HFFc6 (cell line): ENCODE data around the gene EHD3. TPM values are rescaled to one million over a fixed set of nuclear protein-coding genes. Genes with fewer than 3 reads are reported as not detected.
A peak's percentile ranks its signal among the peaks of the same experiment; 100 is the strongest.

ENCODE experiments used
- DNase-seq: peaks from one replicate; pipeline ENCODE4 v3.0.0-alpha.2; 2018
- H3K27ac Mint-ChIP-seq: 2 replicates; pipeline ENCODE4 v1.8.0; 2020; ENCODE audit warnings: mild to moderate bottlenecking, mixed read lengths
- H3K27me3 Mint-ChIP-seq: 2 replicates; pipeline ENCODE4 v1.8.0; 2021; ENCODE audit warnings: mild to moderate bottlenecking, moderate library complexity, mixed read lengths; ENCODE audit not compliant: insufficient read depth
- H3K36me3 Mint-ChIP-seq: 2 replicates; pipeline ENCODE4 v1.8.0; 2021; ENCODE audit warnings: low read depth, mixed read lengths
- H3K4me1 Mint-ChIP-seq: 2 replicates; pipeline ENCODE4 v1.8.0; 2020; ENCODE audit warnings: low read depth, mixed read lengths
- H3K4me3 Mint-ChIP-seq: 2 replicates; pipeline ENCODE4 v1.8.0; 2020; ENCODE audit warnings: mild to moderate bottlenecking, moderate library complexity, mixed read lengths
- H3K9me3 Mint-ChIP-seq: 2 replicates; pipeline ENCODE4 v1.8.0; 2020; ENCODE audit warnings: mild to moderate bottlenecking, mixed read lengths
- CTCF ChIP-seq: fragments of 200-600 bp; sonication (generic); IDR thresholded peaks from 2 replicates; pipeline ENCODE4 v1.5.0; 2021; ENCODE audit warnings: antibody characterized with exemption, mild to moderate bottlenecking
- total RNA-seq, 6 experiments: library from RNA; stranded (reverse); fragmentation: NEBNext Ultra II Directional; extraction: Animal tissue kit (Norgen Biotek cat#: 25700); gene quantifications; 2 replicates in 1 of 6; 3 replicates in 5 of 6; pipeline ENCODE4 v1.2.3, GENCODE V29; 2021

EHD3 gene
- total RNA-seq, 6 experiments from 2014 or later, result 49.6 to 70.6 (median 62.0) TPM

- H3K27me3 Mint-ChIP-seq, result no peaks in the 10 kb centered on the region
- H3K27ac Mint-ChIP-seq, result peak overlapping the region; percentile 15; the same call in 1 of the 2 replicates
- no peaks in the 10 kb centered on the region for H3K9me3 Mint-ChIP-seq
- H3K4me1 Mint-ChIP-seq, result peaks cover 28% of the 10 kb centered on the region
- peaks cover 40% of the 10 kb centered on the region for H3K36me3 Mint-ChIP-seq
- peak; percentile 32 for DNase-seq
- H3K4me3 Mint-ChIP-seq, result peak overlapping the region; percentile 21
- no peak for TF ChIP-seq CTCF
These were observed 12.4 kb downstream of the EHD3 start for GRCh38 chr2:31246184-31246852.

DNA sequence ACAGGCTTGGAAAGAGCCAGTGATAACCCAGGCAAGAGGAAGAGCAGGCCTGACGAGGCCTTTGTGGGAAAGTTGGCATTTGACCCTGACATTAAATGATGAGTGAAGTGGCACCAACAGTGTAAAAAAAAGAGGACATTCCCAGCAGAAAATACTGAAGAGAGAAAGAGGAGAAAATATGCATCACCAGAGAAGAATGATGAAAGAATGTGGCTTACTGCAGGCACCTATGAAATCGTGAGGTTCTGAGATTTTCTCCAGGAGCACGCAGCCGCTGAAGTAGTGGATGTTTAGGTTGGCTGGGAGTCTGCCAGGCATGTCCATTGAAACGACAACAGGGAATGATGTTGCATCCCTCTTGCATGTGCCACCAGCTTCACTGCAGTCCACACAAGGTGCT lies 13.8 kb downstream of the EHD3 start:
- TF ChIP-seq CTCF, result no peak
- H3K27me3 Mint-ChIP-seq, result peaks cover 2% of the 10 kb centered on the region; the same call in 1 of the 2 replicates
- no peak for DNase-seq
- H3K4me1 Mint-ChIP-seq, result peaks cover 28% of the 10 kb centered on the region
- H3K9me3 Mint-ChIP-seq, result no peaks in the 10 kb centered on the region
- no peak overlapping the region for H3K27ac Mint-ChIP-seq
- no peak overlapping the region for H3K4me3 Mint-ChIP-seq
- H3K36me3 Mint-ChIP-seq, result peaks cover 35% of the 10 kb centered on the region

DNA sequence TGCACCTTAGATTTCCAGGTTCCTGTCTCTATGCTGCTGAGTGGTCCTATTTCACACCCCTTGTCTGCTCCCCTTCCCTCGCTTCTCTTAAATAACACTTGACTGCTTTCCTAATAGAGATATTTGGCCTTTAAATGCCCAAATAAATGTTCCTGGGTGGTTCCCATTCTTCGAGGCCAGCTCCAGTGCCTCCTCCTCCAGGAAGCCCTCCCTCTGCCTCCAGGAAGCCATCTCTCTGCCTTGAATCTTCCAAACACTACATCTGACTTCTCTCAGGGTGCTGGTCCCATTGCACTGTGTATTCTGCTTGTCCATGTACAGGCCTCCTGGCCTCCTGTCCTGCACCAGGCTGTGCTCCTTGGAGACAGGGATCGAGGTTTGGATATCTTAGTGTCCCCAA lies 14.2 kb downstream of the EHD3 start:
- no peak for TF ChIP-seq CTCF
- no peak overlapping the region; the same call in 1 of the 2 replicates for H3K4me3 Mint-ChIP-seq
- peaks cover 28% of the 10 kb centered on the region for H3K4me1 Mint-ChIP-seq
- H3K27me3 Mint-ChIP-seq, result peaks cover 2% of the 10 kb centered on the region; the same call in 1 of the 2 replicates
- H3K9me3 Mint-ChIP-seq, result no peaks in the 10 kb centered on the region
- H3K27ac Mint-ChIP-seq, result no peak overlapping the region; the same call in 1 of the 2 replicates
- DNase-seq, result no peak
- H3K36me3 Mint-ChIP-seq, result peaks cover 35% of the 10 kb centered on the region

DNA sequence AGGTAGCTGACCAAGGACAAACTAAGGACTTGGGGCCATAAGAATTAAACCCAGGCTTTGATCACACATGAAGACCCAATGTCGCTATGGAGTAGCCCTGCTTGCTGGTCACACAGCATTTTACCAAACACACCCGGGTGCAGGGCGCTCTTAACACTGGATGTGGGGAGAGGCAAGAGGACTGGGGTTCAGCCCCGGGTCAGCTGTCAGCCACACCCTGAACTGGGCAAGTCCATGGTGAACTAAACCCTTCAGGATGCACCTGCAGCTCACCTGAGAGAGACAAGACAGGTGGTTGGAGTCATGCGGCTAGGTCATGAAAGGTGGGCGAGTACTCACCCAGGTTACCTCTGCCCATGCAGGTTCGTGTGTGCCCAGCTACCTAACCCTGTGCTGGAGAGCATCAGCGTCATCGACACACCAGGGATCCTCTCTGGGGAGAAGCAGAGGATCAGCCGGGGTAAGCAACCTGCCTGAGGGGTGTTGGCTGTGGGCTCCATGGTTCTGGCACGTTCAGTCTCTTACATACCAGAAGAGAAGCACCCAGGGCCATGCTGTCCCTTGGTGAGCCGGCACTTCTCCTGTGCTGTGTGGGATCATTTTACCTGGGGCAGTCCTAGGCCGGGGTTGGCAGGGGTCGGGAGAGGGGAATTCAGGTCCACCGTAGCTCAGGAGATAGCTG lies 15.2 kb downstream of the EHD3 start:
- H3K9me3 Mint-ChIP-seq, result no peaks in the 10 kb centered on the region
- no peak for TF ChIP-seq CTCF
- H3K4me1 Mint-ChIP-seq, result peaks cover 28% of the 10 kb centered on the region
- peaks cover 2% of the 10 kb centered on the region; the same call in 1 of the 2 replicates for H3K27me3 Mint-ChIP-seq
- DNase-seq, result no peak
- peaks cover 32% of the 10 kb centered on the region for H3K36me3 Mint-ChIP-seq
- no peak overlapping the region for H3K27ac Mint-ChIP-seq
- H3K4me3 Mint-ChIP-seq, result no peak overlapping the region

GRCh38 chr2:31251018-31251417 lies 17.1 kb downstream of the EHD3 start:
- no peak for DNase-seq
- Mint-ChIP-seq H3K4me1 (peaks cover 33% of the 10 kb centered on the region), H3K4me3 (no peak overlapping the region), H3K27ac (no peak overlapping the region), H3K27me3 (peaks cover 2% of the 10 kb centered on the region; the same call in 1 of the 2 replicates), H3K9me3 (no peaks in the 10 kb centered on the region), H3K36me3 (peaks cover 26% of the 10 kb centered on the region)
- no peak for TF ChIP-seq CTCF
